HG02943 (cell line): ENCODE data around the gene URM1.

ENCODE experiments used
- ATAC-seq: cut with Tn5 transposase; IDR thresholded peaks from one replicate; pipeline ENCODE4 v1.9.1; 2021; ENCODE audit warnings: mild to moderate bottlenecking, low read depth, moderate library complexity; ENCODE audit not compliant: unreplicated experiment

URM1 gene

DNA sequence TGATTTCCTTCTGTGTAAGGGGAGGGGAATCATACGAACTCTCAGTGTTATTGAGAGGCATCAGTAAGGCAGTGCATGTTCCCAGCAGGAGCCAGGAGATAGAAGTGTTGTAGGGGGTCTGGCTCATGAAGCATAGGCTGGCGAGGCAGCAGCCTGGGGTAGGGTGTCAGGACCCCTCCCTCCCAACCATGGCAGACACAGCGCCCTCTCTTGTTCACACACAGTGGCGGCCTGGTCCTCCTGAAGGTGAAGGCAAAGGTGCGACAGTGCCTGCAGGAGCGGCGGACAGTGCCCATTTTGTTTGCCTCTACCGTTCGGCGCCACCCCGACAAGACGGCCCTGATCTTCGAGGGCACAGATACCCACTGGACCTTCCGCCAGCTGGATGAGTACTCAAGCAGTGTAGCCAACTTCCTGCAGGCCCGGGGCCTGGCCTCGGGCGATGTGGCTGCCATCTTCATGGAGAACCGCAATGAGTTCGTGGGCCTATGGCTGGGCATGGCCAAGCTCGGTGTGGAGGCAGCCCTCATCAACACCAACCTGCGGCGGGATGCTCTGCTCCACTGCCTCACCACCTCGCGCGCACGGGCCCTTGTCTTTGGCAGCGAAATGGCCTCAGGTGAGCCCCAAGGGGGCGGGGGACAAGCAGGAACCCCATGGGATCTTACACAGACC is 26.1 kb upstream of the URM1 start:
- ATAC-seq, result no peak

DNA sequence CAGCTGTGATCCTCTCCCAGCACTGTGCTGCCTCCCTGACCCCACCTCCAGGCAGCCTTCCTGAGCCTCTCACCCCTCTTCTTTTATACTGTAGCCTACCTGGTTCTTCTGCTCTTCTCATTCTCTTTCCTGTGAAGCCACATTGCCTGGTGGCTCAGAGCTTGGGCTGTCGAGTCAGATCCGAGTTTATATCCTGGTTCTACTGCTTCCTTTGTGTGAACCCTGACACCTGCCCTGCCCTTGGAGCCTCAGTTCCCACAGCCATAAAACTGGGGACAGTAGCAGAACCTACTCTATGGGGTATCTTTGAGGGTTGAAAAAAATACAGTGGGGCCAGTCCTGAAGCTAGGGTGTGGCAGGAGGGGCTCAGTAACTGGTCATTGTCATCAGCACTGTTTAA is 22.0 kb upstream of the URM1 start:
- ATAC-seq, result no peak

DNA sequence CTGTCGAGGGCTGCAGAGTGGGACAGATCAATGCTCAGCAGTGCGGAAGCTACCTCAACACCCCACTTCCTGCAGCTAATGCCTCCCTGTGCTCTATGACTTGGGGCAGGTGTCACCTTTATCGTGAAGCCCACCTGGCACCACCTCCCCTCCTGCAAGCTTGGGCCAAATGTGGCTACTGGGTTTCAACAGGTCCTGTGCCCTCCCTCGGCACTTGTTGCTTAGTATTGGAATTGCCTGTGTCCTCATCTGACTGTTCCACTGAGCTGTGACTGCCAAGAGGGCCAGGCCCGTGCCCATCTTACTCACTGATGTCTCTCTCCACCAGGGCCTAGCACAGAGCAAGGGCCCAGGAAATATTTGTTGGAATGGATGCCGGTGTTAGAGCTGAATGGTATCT is 21.4 kb upstream of the URM1 start:
- no peak for ATAC-seq

DNA sequence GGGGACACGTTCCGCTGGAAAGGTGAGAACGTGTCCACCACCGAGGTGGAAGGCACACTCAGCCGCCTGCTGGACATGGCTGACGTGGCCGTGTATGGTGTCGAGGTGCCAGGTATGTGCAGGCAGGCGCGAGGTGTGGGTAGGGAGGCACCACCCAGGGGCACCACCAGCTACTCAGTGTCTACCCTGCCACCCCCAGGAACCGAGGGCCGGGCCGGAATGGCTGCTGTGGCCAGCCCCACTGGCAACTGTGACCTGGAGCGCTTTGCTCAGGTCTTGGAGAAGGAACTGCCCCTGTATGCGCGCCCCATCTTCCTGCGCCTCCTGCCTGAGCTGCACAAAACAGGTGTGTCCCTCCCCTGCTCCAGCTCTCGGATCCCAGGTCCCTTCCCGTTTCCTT is 15.7 kb upstream of the URM1 start:
- ATAC-seq, result no peak

DNA sequence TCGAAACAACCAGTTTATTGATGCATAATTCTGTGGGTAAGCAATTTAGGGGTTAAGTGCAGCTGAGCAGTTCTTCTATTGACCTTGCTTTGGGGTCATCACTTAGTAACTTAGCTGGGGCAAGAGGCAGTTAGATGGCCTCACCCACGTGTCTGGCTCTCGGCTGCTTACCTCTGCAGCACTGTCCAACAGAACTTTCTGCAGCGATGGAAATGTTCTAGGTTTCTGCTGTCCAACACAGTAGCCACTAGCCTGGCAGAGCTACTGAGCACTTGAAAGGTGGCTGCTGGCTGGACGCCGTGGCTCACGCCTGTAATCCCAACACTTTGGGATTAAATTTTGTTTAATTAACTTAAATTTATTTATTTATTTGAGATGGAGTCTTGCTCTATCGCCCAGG is 13.1 kb upstream of the URM1 start:
- no peak for ATAC-seq

DNA sequence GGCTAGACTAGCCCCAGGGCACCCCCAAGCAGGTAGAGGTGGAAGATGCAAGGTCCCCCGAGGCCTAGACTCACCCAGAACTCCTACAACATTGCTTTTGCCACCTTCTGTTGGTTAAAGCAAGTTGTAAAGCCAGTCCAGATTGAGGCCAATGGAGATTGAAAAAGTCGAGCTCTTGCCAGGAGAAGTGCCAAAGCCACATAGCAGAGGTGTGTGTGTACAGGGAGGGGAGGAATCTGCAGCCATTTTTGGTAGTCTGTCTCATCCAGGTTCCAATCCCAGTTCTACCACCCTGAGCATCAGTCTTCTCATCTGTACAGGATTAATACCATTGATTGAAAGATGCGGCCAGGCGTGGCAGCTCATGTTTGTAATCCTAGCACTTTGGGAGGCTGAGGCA is 12.3 kb upstream of the URM1 start:
- ATAC-seq, result no peak

DNA sequence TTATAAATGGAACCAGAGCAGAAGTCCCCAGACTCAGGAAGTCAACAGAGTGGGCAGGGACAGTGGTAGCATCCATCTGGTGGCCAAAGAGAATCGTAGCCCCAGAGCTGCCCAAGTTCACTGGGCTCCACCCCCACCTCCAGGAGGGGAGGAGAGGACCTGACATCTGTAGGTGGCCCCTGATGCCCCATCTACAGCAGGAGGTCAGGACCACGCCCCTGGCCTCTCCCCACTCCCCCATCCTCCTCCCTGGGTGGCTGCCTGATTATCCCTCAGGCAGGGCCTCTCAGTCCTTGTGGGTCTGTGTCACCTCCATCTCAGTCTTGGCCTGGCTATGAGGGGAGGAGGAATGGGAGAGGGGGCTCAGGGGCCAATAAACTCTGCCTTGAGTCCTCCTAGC is 10.3 kb upstream of the URM1 start:
- ATAC-seq, result no peak

DNA sequence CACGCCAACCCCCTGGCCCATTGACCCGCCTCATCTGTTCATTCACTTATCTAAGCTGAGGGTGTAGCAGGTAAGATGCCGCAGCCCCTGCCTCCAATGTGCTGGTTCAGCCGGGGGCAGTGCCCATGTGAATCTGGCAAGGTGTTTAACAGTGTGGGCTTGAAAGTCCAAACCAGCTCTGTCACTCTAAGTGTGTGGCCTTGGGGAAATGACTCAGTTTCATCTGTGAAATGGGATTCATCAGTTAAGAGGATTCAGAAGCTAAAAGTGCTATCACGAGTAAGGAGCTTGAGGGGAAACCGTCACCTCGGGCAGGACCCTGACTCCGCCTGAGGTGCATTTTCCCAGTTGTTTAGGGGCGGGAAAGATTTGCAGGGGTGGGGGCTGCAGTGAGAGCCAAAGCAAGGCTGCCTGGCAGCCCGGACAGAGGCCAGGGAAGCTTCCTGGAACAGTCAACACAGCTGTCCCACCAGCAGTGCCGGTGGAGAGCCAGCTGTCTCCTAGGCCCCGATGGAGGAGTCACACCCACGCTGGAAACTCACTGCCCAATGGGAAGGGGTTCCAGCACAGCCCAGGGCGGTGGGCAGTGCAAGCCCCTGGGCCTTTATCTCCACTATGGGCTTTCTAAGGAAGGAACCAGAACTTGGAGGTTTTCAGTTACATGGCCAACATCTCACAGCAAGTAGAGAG is 9.7 kb upstream of the URM1 start:
- no peak for ATAC-seq

DNA sequence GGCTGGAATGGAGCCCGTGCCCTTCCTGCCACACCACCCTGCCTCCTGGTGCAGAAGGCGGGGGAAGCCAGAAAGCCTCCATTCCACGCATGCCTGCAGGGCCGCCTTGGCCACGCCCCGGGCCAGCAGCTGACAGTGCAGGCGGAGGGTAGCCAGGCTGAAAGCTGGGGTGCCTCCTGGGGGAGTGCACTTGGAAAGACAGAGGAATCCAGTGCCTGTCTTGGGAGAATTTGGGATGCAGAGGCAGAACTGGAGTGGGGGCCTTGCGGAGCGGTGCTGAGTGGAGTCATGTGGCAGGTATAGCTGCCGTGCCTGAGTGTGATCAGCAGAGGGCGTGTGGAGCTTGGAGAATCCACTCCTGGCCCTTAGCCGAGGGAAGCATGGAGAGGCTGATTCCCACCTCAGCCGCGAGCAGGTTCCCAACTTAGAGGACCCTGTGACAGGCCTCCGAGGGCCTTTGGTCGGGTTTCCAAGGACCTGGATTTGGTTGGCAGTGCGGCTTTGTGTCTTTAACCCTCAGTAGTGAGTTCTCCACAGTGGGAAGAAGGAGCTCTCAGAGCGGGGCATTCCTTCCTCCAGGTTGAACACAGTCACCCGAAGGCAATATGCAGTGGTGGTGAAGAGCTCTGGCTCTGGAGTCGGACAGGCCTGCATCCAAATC is 9.1 kb upstream of the URM1 start:
- ATAC-seq, result no peak

DNA sequence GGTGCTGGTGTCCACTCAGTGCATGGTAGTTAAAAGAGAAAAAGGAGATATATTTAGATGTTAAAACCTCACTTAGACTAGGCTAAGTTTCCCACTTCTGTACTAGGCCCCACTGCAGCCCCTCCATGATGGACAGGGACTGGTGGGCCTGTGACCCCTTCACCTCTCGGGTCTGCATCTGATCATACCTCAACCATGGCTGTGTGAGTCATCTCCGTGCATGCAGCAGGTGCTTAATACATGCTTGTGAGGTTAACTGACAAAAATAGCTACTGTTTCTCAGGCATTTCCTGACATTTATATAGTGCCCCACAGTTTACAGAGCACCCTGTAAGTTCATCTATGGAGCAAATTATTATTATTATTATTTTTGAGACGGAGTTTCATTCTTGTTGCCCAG is 8.4 kb upstream of the URM1 start:
- ATAC-seq, result no peak

DNA sequence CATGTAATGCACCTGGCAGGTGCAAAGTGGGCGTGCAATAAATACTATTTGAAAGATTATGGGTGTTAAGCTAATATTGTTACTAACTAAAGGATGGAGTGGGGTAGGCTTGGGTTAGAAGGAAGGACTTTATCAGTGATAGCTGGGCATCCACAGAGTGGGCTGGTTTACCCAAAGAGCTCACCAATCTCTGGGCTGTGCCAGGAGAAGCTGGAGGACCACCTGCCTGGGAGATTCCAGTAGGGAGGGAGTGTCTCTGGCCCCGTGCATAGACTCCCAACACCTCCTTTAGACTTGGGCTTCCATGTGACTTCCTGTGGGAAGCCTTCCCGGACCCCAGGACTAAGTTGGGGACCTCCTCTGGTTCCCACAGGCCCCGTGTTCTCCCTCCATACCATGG is 5.6 kb upstream of the URM1 start:
- no peak for ATAC-seq

DNA sequence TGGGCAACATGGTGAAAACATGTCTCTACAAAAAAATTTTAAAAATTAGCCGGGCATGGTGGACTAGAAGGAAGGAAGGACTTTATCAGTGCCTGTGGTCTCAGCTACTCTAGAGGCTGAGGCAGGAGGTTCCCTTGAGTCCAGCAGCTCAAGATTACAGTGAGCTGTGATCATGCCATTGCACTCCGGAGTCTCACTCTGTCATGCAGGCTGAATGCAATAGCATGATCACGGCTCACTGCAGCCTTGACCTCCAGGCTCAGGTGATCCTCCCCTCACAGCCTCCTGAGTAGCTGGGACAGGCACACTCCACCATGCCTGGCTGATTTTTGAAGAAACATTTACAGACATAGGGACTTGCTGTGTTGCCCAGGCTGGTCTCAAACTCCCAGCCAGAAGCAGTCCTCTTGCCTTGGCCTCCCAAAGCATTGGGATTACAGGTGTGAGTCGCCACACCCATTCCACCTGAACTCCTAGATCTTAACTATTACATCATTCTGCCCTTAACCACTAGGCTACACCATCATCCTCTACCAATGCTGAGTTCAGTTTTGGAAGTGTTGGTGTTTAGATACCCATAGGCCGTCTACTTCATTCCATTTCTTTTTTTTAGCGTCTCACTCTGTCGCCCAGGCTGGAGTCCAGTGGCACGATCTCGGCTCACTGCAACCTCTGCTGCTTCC is 2.0 kb upstream of the URM1 start:
- ATAC-seq, result no peak

DNA sequence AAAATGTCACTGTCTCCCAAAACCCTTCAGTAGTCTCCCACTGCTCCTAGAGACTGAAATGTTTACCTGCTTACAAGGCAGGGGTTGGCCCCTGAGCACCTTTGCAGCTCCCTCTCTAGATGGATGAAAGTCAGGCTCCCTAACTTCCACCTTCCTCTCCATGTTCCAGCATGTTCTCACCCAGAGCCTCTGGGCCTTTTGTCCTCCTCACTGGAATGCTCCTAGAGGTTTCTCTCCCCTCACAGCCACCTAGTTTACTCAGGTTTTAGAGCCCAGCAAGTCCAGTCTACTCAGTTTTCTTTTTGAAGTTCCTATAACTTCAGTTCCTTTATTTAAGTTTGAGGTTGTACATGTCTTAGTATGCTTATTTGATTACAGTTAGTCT is 815 bp upstream of the URM1 start:
- ATAC-seq, result no peak

DNA sequence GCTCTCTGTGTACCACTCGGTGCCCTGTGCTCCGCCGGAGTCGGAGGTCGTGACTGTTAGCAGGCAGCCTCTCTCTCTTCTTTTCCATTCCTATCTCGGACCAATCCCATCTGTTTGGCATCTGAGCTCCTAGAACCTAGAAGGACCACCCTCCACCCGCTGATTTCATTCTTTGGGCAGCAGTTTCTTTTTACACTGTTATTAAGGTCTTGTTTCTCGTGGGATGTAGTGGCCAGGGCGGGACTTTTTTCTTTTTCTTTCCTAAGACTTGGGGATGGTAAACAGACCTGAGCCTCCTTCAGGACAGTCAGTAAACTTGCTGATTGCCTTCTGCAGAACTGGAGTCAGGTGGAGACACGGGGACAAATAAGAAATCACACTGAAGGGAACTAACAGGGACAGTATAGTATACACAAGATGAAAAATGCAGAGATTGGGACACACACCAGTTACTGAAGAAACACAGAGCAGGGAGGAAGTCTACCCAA is 500 bp downstream of the URM1 start:
- ATAC-seq, result no peak

DNA sequence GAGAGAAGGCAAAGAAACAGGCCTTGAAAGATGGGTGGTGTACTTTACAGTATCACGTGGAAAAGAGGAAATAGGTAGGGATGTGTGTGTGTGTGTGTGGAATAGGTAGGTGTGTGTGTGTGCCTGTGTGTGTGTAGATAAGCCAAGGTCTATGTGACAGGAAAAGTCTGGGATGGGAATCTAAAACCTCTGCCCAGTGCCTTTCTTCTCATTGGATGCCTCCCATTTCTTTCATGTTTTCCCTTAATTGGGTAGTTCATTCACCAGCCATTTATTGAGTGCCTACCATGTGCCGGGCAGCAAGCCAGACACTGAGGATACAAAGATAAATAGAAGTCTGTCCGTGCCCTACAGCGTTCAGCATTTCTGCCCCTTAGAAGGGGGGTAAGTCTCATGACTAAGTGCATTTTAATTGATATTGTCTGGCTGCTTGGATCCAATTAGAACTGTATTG is 1.0 kb downstream of the URM1 start:
- no peak for ATAC-seq

DNA sequence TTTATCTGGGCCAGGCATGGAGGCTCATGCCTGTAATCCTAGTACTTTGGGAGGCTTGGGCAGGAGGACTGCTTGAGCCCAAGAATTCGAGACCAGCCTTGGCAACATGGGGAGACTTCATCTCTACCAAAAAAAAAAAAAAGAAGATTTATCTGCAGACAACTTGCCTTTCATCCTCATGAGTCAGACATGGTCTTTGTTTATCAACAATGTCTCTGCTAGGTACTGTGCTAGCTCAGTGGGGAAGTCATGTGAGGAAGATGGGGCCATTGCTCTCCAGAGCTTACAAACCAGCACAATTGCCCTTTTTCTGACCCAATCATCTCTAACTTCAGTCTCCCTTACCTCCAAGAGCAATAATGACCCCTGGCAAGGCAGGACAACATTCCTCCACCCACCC is 1.6 kb downstream of the URM1 start:
- no peak for ATAC-seq

DNA sequence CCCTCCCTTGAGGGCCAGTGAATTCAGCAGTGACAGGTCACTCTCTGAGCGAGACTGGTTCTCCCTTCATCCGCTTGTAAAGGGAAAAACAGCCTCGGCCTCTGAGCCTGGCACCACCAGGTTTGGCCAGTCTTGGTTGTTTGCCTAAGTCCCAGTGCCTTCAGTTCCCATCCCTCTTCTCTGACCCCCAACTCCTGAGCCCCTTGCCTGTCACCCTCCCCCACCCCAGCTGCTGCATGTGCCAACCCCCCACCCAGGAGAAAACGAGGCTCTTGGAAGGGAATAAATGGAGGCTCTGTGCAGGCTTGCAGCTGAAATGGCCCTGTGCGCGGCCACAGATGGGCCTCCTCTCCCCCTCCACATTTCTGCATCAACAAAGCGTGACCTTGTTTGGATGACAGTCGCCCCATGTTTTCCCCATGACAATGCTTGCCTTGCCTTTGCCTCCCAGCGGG is 3.1 kb downstream of the URM1 start:
- ATAC-seq, result no peak

DNA sequence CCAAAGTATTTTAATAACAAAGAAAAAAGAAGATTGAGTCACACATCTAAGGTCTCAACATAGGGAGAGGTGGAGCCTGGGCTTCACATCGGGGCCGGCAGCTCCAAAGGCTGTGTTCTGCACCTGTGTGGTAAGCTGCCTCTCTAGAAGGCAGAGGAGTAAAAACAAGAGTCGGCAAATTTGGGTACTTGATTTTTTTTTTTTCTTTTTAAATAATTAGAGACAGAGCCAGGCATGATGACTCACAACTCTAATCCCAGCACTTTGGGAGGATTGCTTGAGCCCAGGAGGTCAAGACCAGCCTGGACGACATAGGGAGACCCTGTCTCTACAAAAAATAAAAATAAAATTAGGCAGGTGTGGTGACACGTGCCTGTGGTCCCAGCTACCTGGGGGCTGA is 4.7 kb downstream of the URM1 start:
- ATAC-seq, result no peak

DNA sequence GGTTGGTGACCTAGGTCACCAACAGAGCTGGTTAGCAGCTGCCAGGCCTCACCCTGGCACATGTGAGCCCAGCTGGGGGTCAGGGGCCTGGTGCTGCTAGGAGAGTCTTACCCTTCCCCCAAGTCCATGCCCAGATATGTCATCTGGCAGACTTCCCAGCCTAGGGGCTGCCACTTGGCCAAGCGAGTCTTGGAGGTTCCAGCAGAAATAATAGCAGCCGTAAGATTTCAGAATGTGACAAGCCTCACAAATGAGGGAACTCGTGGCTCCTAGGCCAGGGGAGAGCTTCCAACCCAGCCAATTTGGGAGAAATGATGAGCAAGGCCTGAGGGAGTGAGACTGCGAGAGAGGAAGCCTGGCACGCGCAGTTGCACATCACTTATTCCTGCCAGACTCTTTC is 11.1 kb downstream of the URM1 start:
- ATAC-seq, result no peak

DNA sequence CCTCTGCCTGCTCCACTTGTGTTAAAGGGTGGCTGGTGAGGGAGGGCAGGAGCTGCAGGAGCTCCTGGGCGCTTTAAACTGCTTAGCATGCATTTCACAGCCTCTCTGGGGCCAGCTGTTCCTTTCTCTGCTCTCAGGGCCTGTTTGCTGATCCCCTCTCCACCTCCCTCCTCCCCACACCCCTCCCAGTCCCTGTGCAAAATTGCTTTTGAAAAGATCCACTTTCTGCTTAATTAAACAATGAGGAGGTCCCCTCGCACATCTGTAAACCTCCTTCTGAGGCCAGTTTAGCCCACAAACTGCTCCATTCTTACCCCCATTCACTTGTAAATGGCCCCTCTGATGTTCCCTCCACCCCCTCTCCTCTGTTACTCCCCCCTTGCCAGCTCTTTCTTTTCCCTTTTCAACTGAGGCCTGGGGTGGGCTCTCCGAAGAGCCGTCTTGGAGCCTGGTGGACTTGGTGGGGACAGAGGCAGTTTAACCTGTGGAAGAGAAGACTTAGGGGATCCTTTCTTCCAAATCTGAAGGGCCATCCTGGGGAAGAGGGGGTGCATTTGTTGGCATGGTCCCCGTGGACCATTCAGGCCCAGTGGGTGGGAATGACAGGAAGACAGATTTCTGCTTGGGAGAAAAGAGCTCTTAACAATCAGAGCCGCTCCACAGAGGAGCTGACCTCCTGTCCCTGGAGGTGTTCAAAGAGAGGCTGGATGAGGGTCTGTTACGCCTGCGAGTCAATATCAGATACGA is 12.0 kb downstream of the URM1 start:
- no peak for ATAC-seq
